ENCODE results near the gene SDC3.

Gene SDC3

DNA sequence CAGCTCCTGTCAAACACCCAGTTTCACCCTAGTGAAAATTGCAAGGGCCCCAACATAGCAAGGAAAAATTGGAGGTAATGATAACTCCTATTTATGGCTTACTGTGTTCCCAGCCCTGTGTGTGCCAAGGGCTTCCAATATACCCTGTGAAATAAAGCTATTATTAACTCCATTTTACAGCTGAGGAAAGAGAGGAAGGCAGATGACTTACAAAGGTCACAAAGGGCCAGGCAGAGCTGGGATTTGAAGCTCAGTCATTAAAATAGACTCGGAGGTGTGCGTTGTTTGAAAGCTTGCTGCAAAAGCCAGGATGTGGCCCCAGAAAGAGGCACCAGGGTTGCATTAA is 20.2 kb upstream of the SDC3 start:
- DNase-seq (ENCODE audit: low spot score): no peak
- no peak for FAIRE-seq

DNA sequence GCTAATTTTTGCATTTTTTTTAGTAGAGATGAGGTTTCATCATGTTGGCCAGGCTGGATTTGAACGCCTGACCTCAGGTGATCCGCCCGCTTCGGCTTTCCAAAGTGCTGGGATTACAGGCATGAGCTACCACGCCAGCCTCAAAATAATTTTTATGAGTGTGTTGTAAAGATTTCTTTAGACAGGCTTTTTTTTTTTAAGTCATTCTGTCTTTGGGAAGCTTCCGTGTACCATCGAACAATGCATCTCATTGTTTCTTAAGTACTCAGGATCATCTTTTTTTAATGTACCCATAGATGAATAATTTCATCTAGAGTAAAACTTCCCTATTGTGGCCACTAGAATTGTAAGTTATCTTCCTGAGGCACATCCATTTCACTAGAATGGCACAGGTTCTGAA is 19.6 kb upstream of the SDC3 start:
- DNase-seq (ENCODE audit: low spot score) (no peak), FAIRE-seq (no peak)

DNA sequence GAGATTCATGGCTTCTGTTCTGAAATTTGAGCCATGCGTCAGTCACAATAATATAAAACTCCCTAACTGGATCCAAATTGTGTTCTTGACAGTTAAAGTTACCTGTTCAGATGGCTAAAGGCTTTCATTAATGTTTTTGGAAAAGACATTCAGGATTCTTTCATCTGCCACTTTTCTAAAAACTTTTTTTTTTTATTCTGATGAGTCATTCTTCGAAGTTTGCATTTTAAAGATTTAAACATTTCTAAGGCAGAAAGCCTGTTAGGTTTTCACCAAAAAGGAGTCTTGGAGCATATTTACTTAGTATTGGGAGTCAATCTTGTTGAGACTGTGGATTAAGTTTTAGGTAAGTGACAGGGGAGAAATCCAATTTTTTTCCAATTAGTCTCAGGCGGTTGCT is 18.9 kb upstream of the SDC3 start:
- DNase-seq (ENCODE audit: low spot score) (no peak), FAIRE-seq (no peak)

GRCh38 chr1:30923597-30923996 is 15.0 kb upstream of the SDC3 start:
- FAIRE-seq (no peak), DNase-seq (ENCODE audit: low spot score) (no peak)

DNA sequence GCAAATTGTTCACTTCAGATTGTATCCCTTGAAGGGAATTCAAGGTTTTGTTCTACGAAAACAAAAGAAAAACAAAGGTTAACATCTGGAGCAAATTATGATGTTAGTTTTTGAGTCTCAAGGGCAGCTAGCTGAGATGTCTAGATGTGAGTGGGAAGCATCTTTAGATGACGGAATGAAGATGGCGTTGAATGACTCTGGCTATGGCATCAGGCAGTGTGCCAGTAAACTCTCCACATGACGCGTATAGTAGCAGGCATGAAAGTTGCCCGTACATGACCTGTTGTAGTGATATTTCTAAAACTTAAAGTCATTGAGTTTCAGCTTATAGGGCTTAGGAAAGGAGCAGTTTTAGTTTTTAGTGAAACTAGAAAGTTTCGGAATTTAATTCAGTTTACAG is 12.3 kb upstream of the SDC3 start:
- FAIRE-seq (no peak), DNase-seq (ENCODE audit: low spot score) (no peak)

DNA sequence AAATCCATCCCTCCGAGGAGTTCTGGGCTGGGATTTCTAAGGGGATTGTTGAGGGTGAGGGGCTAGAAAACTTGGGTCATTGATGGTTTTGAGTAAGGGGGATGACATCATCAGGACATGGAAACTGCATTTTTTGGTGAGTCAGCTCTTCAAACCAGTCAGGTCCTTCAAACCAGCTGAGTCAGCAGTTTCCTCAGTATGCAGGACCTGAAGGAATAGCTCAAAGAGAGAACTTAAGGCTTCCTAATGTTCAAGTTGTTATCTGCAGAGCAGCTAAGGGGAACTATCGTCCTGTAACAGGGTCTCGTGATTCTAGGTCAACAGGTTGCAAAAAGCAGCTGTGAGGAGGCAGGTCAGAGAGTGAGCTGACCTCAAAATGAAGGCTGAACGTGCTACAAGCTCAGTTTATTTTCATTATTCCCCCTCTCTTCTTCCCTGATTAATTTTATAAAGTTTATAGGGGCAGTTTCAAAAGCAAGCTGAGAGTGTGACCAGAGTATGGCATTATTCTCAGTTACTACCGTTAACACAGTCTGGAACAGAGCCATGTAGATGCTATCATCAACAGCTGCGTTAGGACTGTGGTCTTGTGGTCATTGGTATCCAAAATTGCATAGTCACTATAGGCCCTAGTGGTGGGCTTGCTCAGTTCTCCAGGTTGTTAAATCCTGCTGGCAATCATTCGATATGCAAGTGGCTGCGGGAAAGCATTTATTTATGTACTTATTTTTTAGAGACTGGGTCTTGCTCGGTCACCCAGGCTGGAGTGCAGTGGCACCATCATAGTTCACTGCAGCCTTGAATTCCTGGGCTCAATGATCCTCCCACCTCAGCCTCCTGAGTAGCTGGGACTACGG is 10.7 kb upstream of the SDC3 start:
- peak; percentile 58 for DNase-seq (ENCODE audit: low spot score)

GRCh38 chr1:30916296-30916695 is 7.7 kb upstream of the SDC3 start:
- no peak for DNase-seq (ENCODE audit: low spot score)
- FAIRE-seq: no peak

More for the DNA sequence above, 10.7 kb upstream of the SDC3 start:
- FAIRE-seq: no peak

- no peak for DNase-seq (ENCODE audit: low spot score)
- no peak for FAIRE-seq
Observed at GRCh38 chr1:30915491-30916230, 7.1 kb upstream of the SDC3 start.

- DNase-seq (ENCODE audit: low spot score) (no peak), FAIRE-seq (no peak)
Observed at GRCh38 chr1:30914931-30915330, 6.4 kb upstream of the SDC3 start.

DNA sequence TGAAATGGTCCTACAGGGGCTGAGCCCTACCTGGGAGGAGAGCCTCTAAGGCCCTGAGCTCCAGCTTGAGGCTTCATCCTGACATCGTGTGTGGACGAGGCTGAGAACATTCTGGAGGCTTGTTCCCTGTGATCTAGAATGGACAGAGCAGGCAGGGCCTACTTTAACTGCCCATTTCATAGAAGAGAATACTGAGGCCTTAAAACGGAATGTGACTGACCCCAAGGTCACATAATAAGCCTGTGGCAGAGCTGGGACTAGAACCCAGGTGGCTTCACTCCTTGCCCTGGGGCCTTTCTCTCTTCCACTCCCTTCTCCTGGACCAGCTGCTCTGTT is 6.0 kb upstream of the SDC3 start:
- DNase-seq (ENCODE audit: low spot score) (no peak), FAIRE-seq (no peak)

GRCh38 chr1:30912913-30913652 is 4.5 kb upstream of the SDC3 start:
- DNase-seq (ENCODE audit: low spot score) (no peak), FAIRE-seq (no peak)

GRCh38 chr1:30912224-30912623 is 3.7 kb upstream of the SDC3 start:
- FAIRE-seq (no peak), DNase-seq (ENCODE audit: low spot score) (no peak)

GRCh38 chr1:30911059-30911954 is 2.7 kb upstream of the SDC3 start:
- FAIRE-seq (no peak), DNase-seq (ENCODE audit: low spot score) (peak; percentile 82)

GRCh38 chr1:30909365-30910068 is 959 bp upstream of the SDC3 start:
- DNase-seq (ENCODE audit: low spot score) (no peak), FAIRE-seq (no peak)

DNA sequence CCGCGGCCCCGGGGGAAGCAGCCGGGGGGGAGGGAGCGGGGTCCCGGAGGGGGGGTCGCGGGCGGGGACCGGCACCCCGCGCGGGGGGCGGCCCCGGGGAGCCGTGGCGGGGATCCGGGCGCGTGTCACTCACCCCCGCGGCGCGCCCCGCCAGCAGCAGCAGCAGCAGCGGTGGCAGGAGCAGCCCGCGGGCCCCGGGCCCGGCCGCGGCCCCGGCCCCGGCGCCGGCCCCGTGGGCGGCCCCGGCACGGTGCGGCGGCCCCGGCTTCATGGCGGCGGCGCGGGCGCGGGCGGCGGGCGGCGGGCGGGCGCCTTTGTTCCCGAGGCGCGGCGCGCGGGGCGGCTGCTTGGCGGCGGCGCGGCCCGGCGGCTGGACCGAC is 252 bp downstream of the SDC3 start:
- DNase-seq (ENCODE audit: low spot score) (no peak), FAIRE-seq (no peak)

- DNase-seq (ENCODE audit: low spot score) (no peak), FAIRE-seq (peak; percentile 40)
Observed at GRCh38 chr1:30907481-30908315, 860 bp downstream of the SDC3 start.

DNA sequence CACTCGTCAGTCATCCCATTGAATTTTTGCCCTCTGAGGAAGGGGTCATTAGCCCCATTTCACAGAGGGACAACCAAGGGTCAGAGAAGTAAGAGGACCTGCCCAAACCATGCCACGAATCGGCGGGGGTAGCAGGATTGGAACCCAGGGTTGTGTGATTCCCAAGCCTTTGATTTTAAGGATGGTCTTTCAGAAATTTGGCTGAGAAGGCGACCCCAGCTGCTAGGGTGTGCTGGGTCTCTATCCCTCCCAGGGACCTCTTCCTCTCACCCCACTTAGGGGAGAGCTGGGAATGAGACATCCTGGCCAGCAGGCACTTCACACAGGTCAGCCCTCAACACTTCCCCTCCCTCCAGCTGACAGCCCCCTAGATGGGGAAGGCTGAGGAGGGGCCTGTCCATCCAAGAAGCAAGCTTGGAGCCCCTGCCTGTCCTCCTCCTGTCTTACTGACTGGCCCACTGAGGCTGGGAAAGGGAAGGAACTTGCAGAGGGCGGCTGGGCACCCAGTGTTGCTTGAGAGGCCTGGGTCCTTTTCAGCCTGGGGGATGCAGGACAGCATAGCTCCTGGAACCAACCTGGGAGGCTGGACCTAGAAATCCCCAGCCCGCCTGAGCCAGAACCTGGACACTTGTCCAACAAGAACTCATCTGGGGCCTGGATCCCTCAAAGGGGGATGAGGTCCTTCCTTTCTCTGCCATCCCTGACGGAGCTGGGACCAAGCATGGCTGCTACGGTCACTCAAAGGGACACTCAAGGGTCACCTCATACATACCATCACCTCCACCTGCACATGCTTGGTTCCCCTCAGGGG is 1.7 kb downstream of the SDC3 start:
- no peak for DNase-seq (ENCODE audit: low spot score)
- no peak for FAIRE-seq

GRCh38 chr1:30905916-30906620 is 2.5 kb downstream of the SDC3 start:
- no peak for DNase-seq (ENCODE audit: low spot score)
- no peak for FAIRE-seq

Data from urothelium cell line (cell line).